Skin epidermis (tissue), 12 donors: ENCODE measurements around the gene GTF3C1.

Experiments used
- H3K27ac ChIP-seq, 21 experiments: fragments of 200-600 bp; sonication (generic) in 11 of 21; one replicate each; pipeline ENCODE4 v1.5.0; 2020; ENCODE audit warnings: mild to moderate bottlenecking in 3 of 21, inconsistent platforms in 2 of 21, moderate library complexity in 2 of 21
- H3K4me3 ChIP-seq, 7 experiments: fragments of 200-600 bp; sonication (generic) in 2 of 7; one replicate each; pipeline ENCODE4 v1.5.0; 2020; ENCODE audit warnings: inconsistent platforms in 2 of 7, mild to moderate bottlenecking in 2 of 7, moderate library complexity in 1 of 7

Gene GTF3C1, protein sequence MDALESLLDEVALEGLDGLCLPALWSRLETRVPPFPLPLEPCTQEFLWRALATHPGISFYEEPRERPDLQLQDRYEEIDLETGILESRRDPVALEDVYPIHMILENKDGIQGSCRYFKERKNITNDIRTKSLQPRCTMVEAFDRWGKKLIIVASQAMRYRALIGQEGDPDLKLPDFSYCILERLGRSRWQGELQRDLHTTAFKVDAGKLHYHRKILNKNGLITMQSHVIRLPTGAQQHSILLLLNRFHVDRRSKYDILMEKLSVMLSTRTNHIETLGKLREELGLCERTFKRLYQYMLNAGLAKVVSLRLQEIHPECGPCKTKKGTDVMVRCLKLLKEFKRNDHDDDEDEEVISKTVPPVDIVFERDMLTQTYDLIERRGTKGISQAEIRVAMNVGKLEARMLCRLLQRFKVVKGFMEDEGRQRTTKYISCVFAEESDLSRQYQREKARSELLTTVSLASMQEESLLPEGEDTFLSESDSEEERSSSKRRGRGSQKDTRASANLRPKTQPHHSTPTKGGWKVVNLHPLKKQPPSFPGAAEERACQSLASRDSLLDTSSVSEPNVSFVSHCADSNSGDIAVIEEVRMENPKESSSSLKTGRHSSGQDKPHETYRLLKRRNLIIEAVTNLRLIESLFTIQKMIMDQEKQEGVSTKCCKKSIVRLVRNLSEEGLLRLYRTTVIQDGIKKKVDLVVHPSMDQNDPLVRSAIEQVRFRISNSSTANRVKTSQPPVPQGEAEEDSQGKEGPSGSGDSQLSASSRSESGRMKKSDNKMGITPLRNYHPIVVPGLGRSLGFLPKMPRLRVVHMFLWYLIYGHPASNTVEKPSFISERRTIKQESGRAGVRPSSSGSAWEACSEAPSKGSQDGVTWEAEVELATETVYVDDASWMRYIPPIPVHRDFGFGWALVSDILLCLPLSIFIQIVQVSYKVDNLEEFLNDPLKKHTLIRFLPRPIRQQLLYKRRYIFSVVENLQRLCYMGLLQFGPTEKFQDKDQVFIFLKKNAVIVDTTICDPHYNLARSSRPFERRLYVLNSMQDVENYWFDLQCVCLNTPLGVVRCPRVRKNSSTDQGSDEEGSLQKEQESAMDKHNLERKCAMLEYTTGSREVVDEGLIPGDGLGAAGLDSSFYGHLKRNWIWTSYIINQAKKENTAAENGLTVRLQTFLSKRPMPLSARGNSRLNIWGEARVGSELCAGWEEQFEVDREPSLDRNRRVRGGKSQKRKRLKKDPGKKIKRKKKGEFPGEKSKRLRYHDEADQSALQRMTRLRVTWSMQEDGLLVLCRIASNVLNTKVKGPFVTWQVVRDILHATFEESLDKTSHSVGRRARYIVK (N-terminal part only)

DNA sequence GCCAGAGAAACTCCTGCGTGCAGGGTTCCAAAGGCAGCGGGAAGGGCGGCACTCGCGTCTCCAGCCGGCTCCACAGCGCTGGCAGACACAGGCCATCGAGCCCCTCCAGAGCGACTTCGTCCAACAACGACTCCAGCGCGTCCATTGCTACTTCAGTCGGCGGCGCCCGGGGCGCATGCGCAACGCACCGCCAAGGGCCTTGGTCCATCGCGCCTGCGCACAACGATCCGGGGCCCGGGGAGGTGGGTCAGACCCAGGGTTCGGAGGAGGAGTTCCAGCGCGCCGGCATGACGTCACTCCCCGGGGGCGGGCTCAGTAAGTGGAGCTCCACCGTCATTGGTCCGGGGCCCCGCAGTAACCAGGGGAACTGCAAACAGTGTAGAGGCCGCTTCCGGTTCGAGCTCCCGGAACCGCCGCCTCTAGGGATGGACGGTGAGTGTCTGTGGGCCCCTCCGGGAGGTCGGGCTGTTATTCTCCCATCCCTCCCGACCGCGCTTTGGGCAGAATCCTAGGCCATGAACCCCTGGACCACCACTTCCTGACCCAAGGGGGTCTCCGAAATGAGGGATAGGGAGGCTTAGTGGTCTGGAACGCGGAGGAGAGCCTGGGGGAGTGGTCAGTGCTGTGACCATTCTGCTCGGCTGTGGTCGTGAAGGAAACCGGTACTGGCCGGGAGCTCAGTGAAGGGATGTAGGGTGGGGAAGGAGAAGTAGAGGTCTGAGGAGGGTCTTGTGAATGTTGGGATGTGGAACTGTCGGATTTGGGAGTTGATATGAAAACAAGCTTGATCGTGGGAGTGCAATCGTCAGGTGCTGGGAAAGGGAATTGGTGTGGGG, at the start of gene GTF3C1, which contains the start of gene KATNIP:
GTF3C1 (minus strand) TSS at position 168 of the 836 bp plus-strand sequence; CDS start at position 145, 23 bp downstream.
KATNIP (plus strand) TSS at position 399 of the 836 bp plus-strand sequence; CDS start at position 426, 27 bp downstream.
- Histone ChIP-seq H3K27ac (peak within 1 kb of the TSS; percentile 56 to 93 (median 88)), H3K4me3 (peak within 1 kb of the TSS; percentile 62 to 99 (median 82))

DNA sequence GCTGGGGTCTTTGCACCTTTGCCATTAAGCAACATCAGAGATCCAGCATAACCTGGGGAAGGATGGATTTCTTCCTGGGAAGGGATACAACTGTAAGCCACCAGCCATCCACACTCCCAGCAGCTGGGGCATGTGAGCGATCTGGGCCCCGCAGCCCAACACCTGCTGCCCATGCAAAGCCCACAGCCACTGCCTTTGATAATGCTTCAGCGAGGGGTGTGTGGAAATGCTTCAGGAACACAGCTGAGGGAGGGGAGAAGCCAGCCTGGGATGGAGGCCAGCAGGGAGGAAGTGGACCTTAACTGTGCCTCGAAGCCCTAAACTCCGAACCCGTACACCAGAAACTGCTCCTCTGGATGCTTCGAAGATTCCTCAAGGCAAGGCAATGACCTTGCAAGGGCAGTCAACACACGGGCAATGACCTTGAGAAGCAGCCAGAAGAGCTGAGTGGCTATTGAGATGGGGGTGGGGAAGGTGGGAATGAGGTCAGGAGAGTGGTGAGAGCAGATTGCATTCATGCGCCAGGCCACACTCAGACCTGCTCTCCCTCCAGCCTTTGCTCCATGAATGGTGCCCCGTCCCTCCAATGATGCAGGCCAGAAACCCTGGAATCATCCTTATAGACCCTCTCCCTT, 49.3 kb upstream of the GTF3C1 start:
- H3K4me3 ChIP-seq = no peak overlapping the region
- H3K27ac ChIP-seq = no peak overlapping the region

DNA sequence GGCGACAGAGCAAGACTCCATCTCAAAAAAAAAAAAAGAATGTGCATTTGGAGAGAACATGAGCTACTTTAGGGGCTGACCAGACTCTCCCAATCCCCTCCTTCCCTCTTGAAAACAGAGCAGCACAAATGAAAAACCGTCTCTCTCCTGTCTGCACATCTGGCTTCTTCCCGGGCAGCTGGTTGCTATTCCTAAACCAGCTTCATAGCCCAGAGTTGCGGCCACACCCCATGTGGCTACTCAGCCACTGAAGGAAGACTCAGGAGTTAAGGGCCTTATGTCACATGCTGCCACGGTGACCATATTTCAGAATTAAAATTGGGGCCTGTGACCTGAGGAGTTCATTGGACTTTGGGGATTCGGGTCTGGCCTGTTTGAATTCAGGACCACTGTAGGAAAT, 48.5 kb upstream of the GTF3C1 start:
- Histone ChIP-seq H3K27ac (no peak overlapping the region), H3K4me3 (no peak overlapping the region)

DNA sequence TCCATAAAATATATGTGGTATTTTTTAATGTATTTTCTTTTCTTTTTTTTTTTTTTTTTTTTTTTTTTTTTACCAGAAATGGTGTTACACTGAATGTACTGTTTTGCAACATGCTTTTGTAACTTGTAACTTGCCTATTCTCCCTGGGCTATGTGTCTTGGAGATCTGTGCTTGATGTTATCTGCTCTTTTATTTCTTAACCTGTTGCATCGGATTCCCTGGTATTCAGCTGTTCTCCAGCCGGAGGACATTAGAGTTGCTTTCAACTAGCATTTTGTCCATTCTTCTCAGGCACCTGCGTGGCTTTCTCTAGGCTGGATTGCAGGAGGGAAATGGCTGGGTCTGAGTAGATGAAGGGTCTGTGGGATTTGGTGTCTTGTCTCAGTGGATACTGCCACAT, 47.6 kb upstream of the GTF3C1 start:
- H3K4me3 ChIP-seq = no peak overlapping the region
- H3K27ac ChIP-seq = no peak overlapping the region

DNA sequence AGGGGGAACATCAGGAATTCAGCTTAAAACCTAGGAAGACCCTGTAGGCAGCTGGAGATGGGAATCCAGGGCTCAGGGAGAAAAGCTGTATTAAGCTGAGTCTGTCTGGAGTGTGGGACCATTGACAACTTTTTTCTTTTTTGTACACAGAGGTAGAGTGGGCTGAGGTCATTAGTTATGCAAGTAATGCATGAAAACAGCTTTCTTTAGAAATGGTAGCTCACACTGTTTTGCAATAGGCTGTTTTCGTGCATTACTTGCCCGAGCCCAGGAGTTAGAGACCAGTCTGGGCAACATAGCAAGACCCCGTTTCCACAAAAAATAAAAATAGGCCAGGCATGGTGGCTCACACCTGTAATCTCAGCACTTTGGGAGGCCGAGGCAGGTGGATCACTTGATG, 46.7 kb upstream of the GTF3C1 start:
- no peak overlapping the region for H3K27ac ChIP-seq
- no peak overlapping the region for H3K4me3 ChIP-seq

DNA sequence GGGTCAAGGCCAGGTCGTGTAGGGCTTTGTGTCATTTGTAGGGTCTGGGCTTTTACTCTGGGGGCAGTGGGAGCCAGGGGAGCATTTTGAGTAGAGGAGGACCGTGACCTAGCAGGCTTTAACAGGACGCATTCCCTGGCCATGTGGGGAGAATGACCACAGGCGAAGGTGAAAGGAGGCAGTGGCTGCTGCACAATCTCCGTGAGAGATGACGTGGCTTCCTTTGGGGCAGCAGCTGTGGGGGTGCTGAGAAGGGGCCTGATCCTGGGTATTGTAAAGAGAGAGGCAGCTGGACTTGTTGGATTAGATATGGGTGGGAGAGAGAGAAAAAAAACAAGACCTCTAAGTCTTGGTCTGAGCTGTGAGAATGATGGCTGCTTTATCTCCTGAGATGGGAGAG, 46.3 kb upstream of the GTF3C1 start:
- Histone ChIP-seq H3K4me3 (no peak overlapping the region), H3K27ac (no peak overlapping the region)

DNA sequence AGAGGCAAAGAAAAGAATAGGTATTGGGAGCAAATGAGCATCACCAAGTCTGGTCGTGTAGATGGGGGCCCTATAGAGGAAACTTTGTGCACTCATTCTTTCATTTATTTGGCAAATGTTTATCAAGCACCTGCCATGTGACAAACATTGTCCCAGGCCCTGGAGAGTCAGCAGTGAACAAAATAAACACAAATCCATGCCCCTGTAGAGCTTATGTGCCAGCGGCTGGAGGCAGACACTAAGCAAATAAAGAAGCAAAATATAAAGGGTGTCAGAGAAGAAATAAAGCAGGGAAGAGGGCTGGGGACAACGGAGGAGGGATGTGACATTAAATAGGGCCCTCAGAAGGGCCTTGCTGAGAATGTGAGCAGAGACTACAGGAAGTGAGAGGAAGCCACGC, 45.8 kb upstream of the GTF3C1 start:
- Histone ChIP-seq H3K4me3 (no peak overlapping the region), H3K27ac (no peak overlapping the region)

DNA sequence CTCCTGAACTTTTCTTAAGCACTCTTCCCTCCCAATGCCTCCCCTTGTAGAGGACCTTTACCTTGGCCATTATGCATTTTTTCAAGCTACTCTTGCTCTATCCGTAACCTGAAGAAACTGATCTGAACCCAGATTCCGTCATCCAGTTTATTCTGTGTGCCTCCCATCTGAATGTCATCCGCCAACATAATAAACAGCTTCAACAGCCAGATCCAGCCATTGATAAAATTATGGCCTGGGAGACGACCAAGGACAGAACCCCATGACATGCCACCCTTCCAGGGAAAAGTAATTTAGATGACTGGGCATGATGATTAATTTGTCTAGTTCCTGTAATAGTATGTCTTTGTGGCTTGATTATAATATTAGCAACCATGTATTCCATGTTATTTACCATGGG, 42.1 kb upstream of the GTF3C1 start:
- no peak overlapping the region for H3K4me3 ChIP-seq
- H3K27ac ChIP-seq = no peak overlapping the region

DNA sequence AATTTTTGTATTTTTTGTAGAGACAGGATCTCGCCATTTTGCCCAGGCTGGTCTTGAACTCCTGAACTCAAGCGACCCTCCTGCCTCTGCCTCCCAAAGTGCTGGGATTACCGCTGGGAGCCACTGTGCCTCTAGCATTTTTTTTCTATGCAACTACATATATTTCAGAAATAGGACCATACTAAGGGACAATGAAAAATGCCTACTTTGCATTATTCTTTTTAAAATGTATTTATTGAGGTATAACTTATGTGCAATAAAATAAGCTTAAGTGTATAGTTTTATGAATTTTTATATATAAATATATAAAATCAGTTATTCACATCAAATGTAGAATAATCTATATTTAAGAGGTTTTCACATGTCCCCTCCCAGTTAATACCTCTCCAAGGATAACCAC, 38.3 kb upstream of the GTF3C1 start:
- no peak overlapping the region for H3K27ac ChIP-seq
- no peak overlapping the region for H3K4me3 ChIP-seq

DNA sequence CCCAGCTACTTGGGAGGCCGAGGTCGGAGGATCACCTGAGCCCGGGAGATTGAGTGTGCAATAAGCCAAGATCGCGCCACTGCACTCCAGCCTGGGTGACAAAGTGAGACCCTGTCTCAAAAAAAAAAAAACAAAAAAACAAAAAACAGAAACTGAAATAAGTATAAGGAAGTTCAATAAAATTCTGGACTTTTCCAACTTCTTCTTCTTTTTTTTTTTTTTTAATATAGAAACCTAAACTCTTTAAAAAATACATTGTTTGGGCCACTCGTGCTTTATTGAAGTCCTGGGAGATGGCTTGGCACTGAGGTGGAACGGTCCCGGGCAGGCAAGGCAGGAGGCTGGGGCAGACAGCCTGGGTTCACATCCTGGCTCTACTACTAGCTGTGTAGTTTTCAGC, 37.0 kb upstream of the GTF3C1 start:
- H3K27ac ChIP-seq = peak overlapping the region in 1 of 21 experiments; percentile 6

DNA sequence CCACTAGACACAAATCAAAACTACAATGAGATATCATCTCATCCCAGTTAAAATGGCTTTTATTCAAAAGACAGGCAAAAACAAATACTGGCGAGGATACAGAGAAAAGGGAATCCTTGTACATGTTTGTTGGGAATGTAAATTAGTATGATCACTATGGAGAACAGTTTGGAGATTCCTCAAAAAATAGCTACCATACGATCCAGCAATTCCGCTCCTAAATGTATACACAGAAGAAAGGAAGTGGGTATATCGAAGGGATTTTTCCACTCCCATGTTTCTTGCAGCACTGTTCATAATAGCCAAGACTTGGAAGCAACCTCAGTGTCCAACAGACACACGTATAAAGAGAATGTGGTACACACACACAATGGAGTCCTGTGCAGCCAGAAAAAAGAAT, 35.5 kb upstream of the GTF3C1 start:
- Histone ChIP-seq H3K4me3 (no peak overlapping the region), H3K27ac (no peak overlapping the region)

More for the DNA sequence above, 37.0 kb upstream of the GTF3C1 start:
- H3K4me3 ChIP-seq = no peak overlapping the region

DNA sequence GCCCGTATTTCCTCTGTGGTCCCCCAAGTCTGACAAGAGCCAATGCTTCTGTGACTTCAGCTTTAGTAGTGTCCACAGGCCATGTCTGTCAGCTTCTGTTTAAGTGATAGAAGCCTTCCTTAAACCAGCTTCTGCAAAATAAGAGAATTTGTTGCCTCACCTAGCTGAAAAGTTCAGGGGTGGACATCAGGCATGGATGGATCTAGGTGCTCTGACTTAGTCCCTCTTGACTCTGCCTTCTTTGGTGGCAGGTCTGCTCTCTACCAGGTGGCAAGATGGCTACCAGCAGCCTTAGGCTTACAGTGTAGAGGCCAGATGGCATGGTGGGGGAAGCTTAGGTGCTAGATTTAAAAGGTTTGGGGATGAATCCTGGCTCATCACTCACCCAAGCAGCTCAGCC, 33.9 kb upstream of the GTF3C1 start:
- Histone ChIP-seq H3K27ac (no peak overlapping the region), H3K4me3 (no peak overlapping the region)

DNA sequence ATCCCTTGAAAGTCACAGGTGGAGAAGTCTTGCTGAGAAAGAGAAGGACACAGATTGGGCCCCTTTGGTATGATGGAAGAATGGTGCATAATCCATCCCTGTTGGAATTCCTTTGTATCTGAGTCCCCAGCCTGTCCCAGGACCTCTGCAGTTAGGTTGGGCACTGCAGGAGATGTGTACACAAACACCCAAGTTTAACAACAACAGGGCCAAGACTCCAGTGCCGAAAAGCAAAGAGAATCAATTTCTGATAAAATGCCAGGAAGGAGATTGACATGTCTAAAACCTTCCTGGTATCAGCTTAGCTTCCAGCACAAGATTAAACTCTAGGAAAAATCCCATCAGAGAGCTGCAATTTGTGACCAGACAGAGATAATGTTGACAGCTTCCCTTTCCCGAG, 33.2 kb upstream of the GTF3C1 start:
- H3K4me3 ChIP-seq = no peak overlapping the region
- no peak overlapping the region for H3K27ac ChIP-seq

DNA sequence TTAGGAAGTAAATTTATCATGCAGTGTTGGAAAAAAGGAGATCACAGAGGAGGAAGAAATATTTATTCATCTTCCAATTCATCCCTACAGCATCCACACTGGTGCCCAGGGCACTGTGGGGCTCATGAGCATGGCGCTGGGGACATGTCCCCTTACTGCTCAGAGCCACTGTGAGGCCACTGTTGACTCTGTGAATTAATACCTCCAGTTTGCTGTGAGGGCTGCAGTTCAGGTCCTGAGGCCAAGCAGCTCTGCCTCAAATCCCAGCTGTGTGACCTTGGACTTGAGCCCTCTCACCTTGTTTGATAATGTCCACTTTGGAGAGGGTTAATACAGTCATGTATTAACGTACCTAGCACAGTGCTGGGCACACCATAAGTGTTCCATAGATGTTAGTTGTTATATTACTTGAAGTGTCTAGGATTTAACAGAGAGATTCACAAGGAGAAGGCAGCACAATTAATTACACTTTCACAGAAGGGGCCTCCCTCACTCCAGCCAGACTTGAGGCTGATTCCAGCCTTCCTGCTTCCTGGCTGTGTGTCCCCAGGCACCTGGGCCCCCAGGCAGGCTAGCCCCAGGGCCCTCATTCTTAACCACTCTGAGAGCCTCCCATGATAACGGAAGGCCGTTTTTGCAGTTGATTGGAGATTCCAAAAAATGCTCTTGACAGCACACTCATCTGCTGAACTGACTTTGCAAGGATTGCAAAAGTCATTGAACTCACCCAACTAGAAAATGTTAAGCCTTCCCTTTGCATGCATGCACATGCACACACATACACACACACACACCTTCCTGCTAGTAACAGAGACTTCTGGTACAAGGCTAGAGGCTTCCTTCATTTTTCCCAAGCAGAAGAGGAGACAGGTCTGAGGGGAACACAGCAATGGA, 29.6 kb upstream of the GTF3C1 start:
- H3K27ac ChIP-seq = peak overlapping the region in 6 of 21 experiments; percentile 16 to 47 (median 33)
- no peak overlapping the region for H3K4me3 ChIP-seq

DNA sequence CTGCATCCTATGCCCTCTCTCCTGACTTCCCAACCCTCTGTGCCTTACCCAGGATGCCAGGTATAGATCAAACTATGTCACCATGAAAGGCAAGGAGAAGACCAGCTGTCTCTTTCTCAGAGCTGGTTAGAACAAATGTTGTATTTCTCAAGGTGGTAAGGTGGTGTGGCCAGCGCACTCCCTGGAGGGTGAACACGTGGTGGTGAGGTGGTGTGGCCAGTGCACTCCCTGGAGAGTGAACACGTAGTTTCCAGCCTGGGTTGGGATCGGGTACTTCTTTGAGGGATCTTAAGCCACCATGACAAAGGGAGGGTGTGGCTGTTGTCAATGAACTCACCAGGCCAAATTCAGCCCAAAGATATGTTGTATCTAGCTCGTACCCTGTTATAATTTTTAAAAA, 27.0 kb upstream of the GTF3C1 start:
- Histone ChIP-seq H3K4me3 (no peak overlapping the region), H3K27ac (no peak overlapping the region)

DNA sequence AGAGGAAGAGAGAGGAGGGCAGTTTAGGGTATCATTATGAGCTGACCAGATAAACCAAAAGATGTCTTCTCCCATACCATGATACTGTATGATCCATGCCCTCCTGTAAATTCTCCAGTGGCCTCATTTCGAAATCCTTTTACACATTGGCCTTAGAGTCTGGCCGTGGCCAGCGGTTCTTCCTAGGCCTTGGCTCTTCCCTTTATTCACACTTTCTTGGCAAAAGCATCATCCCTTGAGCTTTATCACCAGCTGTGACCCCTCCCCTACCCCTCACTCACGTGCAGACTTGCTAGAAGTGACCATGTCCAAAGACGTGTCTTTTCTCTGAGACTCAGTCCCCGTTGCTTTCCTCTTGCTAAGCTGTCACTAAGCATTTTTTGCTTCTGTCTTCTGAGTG, 23.0 kb upstream of the GTF3C1 start:
- H3K27ac ChIP-seq = peak overlapping the region in 4 of 21 experiments; percentile 36 to 54 (median 50)
- no peak overlapping the region for H3K4me3 ChIP-seq
